GM04504 (cell line): Measurements from ENCODE around the gene NAA50.
A peak's percentile ranks its signal among the peaks of the same experiment; 100 is the strongest.

Source experiments
- DNase-seq: peaks from one replicate; pipeline ENCODE4 v3.0.0-alpha.2; 2012; ENCODE audit warnings: low read depth

NAA50 gene

DNA sequence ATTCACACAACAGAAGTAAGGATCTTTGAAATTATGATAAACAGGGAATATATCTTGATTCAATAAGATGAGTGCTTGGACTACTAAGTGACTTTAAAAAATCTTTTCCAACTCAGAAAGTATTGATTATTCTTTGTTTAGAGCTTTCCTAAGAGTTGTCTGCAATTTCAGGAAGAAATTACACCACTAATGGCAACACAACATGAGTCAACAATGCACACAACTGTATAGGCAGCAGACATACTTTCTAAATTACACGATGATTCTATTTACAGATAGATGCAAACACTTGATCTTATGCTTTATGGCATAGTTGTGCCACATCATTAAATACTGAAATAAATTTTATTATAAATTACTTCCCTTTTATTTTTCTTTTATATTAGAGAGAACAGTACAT lies 4.4 kb downstream of the NAA50 start:
- DNase-seq: no peak

DNA sequence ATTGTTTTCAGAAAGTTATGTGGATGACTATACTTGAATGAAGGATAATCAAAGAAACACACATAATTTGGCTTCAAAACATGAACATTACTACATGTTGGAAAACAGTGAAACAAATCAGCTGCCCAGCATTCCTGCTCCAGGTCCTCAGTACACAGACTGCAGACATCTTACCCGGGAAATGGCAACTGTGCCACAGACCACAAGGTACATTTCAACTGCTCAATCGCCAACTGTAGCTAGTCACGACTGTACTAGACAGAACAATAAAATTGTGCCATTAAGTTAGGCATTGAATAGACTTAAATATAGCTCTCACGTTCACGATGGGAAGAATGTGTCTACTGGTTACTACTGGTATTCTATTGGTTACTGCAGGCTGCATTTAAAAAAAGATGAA lies 5.0 kb downstream of the NAA50 start:
- DNase-seq: no peak

DNA sequence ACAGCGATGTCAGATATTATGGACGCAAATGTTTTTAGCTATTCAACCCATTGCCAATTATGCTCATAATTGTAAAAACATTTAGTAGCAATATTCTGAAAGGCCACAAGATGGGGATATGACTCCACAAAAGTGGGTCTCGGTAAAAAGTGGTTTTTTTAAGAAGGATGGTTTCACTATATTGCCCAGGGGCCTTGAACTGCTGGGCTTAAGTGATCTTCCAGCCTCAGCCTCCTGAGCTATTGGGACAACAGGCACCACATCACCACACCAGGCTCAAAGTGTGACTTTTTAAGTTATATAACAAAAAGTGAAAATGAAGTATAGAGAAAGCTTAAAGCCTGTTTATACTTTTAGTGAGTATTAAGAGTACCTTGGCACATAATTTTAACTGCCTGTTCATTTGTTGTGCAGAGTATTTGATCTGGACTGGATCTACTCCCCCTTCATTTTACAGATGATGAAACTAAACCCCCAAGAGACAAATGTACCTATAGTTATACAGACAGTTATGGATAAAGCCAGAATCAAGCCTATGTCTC lies 9.4 kb downstream of the NAA50 start:
- peak; percentile 29 for DNase-seq

DNA sequence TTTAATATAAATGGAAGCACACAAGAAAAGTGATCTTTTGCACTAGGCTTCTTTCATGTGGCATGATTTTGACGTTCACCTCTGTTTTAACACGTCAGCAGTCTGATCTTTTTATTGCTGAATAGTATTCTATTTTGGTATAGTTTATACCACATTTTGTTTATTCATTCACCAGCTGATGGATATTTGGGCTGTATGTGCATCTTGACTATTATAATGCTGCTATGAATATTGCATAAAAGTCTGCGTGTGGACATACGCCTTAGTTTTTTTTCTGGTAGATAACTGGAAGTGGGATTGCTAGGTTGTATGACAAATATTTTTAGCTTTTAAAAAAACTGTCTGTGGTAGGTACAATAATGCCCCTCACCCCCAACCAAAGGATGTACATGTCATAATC lies 14.4 kb downstream of the NAA50 start:
- no peak for DNase-seq

DNA sequence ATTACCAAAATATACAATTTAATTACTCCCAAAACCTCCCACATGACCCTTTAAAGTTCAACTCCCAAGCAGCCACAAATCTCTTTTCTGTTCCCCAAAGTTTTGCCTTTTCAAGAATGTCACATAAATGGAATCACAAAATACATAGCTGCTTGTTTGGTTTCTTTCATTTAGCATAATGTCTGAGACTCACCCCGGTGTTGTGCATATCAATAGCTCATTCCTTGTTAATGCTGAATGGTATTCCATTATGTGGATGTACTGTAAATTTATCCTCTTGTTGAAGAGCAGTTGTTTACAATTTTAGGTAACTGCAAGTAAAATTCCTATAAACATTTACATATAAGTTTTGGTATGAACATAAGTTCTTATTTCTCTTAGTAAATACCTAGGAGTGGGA lies 15.5 kb downstream of the NAA50 start:
- DNase-seq: no peak

DNA sequence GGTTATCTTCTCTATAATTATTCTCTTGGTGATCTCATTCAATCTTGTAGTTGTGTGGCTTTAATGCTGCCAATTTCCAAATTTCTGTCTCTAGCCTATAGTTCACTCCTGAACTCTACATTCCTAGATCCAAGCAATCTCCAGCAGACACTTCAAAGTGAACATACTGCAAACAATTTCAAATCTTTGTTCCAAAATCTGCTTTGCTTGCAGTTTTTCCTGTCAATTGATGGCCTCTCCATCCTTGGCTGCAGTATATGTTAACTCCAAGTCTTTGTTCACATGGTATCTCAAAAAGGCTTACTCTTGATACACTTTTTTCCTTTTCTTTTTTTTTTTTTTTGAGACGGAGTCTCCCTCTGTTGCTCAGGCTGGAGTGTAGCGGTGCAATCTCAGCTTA lies 17.4 kb downstream of the NAA50 start:
- no peak for DNase-seq

DNA sequence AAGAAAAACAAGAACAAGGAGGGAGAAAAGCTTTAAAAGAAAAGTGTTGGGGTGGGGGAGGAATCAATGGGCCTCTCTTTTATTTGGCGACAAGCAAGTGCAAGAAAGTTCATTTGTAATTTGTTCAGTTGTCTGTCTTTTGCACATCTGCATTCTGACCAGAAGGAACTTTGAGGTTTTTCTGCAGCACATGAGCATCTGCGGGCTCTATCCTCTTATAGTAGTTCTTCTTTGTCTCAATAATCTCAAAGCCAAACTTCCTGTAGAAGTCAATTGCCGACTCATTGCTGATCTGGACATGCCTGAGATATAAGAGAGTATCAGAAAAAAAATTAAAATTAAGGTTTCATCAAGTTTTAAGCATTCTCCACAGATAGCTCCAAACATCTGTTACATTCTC lies 24.4 kb downstream of the NAA50 start:
- no peak for DNase-seq

DNA sequence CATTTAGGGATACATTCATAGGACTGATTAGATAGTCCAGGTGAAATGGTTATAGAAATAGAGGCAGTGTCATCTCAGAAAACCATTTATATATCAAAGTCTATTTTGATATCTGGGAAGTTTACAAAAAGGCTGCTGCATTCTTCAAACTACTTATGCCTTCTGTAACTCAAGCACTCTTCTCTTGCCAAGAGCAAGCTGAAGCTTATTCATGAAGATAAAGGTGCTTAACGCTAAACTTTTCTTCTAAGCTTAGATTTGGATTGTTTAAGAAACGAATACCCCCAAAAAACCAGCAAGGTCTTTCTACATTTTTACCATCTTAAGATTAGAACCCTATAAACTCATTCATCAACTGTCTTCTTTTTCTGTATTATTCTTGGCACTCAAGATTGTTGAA lies 26.3 kb downstream of the NAA50 start:
- DNase-seq: no peak

DNA sequence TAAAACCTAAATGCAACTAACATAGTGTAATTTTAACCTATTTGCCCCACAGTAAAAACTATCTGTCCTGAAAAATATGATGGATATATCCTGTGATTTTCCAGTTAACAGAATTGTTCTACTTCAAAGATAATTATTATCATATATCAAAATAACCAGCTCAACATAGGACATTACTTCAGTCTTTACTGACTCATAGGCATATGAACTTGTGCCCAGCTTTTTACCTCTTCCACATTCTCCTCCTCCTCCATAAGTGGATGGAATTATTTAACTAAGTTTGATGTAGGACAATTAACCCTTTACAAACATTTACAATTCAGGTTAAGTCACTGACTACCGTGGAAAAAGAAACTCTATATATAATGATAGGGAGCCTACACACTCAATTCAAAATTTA lies 26.8 kb downstream of the NAA50 start:
- DNase-seq: no peak

DNA sequence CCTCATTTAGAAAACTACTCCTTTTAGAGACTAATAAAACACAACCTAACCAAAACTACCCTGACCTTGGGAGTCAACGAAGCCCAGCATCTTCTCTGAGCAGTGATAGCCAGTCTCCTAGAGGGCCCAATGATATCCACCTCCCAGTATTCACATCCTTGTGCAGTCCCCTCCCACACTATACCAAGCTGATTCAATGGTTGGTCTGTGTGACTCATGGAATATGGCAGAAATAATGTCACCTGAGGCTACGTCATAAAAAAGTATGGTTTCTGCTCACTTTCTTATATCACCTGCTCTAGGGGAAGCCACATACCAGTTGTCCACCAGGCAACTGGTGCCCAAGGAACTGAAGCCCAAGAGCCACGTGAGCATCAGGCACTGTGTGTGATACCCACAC lies 28.2 kb downstream of the NAA50 start:
- DNase-seq: no peak

DNA sequence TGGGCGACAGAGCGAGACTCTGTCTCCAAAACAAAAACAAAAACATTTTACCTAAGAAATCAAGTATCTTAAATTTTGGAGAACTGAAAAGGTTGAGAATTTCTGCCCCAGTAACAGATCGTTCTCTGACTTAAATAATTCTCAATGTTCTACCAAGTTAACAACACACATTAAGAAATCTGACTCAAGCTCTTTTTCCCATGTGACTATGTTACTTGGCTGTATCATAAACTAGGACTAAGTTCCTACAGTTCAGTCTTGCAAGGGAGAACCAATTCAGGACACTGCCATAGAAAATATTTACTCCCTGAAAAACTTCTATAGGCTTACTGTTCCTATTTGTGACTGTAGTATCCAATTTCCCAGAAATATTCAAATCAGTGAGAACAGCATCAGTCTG lies 28.7 kb downstream of the NAA50 start:
- DNase-seq: no peak

DNA sequence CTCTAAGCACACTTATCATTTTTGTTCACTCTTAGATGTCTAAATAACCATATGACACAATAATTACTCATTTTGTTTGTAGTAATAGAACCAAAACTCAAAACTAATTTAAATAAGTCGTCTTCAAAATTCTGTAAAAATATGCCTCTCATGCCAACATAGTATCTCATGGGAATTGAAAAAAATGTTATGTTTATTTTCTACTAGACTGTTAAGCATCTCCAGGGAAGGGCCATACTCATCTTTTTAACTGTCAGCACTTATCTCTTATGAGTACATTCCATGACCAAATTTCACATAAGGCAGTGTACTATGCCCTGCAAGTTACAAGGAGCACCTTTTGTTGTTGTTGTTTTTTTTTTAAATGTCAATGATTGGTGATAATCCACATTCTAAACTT lies 31.3 kb downstream of the NAA50 start:
- no peak for DNase-seq

DNA sequence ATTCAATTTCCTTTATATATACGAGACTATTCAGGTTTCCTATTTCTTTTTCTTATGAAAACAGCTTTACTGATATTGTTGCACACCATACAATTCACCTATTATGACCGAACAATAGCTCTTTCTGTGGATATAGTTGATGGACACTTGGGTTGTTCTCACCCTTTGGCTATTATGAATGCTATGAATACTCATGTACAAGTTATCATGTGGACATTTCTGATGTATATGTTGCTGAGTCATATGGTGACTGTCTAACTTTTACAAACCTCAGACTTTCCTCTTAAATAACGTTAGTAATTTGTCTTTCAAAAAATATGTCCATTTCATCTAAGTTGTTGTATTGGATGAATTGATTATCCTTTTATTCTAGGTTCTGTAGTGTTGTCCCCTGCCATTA lies 33.9 kb downstream of the NAA50 start:
- DNase-seq: no peak

DNA sequence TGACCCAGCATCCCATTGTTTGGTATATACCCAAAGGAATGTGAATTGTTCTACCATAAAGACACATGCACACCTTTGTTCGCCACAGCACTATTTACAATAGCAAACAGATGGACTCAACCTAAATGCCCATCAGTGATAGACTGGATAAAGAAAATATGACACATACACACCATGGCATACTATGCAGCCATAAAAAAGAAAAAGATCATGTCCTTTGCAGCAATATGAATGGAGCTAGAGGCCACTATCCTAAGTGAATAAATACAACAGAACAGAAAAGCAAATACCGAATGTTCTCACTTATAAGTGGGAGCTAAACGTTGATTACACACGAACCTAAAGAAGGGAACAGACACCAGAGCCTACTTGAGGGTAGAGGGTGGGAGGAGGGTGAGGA lies 38.2 kb downstream of the NAA50 start:
- no peak for DNase-seq

DNA sequence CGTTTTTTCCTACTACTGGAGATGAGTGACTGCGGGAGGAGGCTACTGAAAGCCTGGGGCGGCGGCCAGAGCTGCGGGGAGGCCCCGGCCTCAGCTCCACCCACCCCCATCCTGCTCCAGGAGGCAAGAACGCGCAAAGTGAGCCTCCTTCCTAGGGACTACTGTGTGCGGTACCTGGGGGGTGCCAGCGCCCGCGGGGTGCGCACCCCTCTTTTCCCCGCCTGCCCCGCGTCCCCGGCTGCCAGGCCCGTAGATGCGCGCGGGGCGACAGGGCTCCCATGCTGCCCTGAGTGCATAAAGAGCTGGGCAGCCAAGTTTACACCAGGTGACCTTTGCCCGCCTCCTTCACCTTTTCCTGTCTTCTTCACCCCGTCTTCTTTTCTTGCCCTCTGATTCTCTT lies 47.1 kb downstream of the NAA50 start:
- DNase-seq: no peak

DNA sequence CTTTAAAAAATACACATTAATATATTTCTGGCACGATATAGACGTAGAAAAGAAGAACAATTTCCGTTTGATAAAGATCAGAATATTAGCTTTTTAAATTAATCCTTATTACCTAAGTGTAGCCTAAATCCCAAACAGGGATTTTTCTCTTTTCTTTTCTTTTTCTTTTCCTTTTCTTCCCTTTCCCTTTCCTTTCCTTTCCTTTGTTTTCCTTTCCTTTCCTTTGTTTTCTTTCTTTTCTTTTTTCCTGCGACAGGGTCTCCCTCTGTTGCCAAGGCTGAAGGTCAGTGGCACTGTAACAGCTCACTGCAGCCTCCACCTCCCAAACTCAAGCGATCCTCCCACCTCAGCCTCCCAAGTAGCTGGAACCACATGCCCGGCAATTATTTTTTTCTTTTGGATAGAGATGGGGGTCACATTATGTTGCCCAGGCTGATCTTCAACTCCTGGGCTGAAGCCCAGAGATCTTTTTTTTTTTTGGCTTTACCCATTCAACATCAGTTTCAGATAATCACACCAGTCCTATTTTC lies 47.8 kb downstream of the NAA50 start:
- DNase-seq: no peak

DNA sequence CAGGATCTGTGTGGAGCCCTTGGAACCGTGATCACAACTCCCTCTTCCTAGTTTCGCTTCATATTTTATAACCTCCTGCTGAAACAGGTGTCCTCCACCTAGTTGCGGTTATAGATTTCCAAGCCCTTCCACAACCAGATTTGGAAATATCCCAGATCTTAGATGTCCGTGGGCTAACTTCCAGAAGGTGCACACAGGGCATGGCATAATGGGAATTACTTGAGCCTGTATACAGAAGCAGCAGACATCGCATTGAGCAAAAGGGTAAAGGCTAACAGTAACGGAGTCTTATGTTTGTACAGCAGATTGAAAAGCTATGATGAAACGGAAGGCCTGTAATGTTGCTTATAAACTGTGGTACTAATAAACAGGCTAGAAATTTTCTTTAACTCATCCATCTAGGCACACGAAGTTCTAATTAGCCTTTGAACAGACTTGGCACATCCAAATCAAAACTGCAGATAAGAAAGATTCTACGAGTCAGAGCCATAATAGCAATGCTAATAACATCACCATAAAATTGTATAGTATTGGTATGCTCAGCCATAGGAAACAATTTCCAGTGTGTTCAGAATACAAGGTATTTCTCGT lies 48.5 kb downstream of the NAA50 start:
- DNase-seq: no peak

DNA sequence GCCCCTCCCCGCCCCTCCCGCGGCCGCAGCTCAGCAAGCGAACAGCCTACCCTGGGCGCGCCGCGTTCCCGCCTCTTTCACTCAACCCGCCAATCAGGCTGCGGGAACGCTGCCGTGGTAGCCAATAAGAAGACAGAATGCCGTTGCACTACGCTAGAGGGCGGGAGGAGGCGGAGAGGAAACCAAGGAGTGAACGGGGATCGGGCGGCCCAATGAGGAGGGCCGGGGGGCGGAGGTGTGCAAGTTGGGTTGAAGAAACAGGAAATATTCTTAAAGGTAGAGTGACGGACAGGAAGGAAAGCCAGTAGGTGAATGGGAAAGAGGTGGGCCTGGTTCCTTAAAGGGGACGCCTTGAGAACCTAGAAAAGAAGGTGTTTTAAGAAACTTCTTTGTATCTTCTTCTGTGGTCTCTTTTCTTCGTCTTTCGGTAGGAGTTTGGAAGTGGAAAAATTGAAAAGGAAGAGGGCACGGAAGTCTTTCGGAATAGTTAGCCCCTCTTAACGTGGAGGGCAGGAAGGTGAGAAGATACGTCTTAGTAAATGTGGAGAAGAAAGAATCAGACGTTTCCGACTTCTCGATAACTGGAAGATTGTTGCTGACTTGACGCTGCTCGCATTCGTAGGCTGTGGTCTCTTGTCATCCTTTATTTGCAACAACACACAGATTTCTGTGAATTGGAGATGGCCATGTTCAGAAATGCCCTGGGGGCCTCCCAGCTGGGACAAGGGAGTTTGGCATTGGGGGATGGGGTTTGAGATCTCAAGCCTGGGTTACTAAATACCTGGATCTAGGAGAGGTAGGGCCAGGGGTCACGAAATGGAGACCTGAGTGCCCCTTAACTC lies 49.2 kb downstream of the NAA50 start:
- DNase-seq: peak; percentile 98

DNA sequence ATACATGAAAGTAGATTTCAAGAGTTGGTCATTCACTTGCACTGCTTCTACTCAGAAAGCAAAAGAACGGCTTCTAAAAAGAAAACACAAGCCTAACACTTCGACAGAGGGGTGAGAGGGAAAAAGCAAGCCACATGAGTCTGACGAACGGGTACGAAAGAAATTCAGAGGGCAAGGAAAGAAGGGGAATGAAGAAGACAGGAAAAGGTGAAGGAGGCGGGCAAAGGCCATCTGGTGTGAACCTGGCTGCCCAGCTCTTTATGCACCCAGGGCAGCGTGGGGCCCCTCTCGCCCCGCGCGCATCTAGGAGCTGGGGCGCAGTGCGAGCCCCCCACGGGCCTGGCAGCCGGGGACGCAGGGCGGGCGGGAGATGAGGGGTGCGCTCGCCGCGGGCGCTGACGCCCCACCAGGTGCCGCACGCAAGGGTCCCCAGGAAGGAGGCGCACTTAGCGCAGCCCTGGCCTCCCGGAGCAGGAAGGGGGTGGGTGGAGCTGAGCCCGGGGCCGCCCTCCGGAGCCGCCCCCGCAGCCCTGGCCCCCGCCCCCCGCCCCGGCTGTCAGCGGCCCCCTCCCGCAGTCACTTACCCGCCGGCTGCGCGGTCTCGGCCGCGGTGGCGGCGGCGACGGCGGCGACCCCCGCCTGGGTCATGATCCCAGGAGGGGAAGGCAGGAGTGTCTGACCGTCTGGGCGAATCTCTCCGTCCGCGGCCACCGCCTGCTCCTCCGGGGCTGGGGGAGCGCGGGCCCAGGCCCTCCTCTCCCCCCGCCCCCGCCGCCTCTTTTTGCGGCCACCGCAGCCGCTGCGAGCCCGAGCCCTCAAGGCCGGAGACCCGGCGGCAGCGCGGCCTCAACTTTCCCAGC lies 50.0 kb downstream of the NAA50 start, which contains the start of gene USF3:
Gene USF3 (minus strand): TSS at position 857 of the 860 bp plus-strand sequence. CDS start 21,764 bp downstream, outside the sequence.
- no peak for DNase-seq

DNA sequence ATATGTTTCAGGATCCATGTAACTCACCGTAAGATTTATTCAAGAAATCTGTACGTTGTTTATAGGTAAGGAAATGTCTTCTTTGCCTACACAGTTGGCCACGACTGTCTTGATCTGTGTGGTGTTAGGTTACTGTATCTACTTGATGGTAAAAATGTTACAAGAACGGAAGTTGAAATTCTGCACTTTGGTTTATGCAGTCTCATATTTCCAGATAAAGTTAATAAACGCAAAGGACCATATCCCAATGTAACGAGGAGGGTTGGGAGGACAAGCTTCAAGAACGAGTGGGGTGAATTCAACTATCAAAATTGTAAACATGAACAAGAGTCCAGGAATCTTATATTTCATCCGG lies 50.6 kb downstream of the NAA50 start:
- no peak for DNase-seq

DNA sequence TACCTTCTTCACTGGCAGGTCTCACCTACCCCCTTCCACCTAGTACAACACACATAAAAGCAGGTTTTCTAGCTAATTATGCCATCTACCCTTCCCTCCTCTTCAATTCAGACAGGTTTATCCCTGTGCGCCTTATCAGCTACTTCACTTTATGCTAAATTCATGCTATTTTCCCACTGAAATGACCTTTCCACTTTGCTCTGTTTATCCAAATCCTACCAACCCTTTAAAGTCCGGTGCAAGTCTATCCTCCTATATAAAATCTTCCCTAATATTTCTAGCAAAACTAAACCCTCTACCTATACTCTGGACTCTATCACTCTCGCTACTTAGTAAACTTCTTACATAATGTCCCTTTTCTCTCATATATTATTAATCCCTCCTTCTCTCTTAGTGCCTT lies 55.6 kb downstream of the NAA50 start:
- no peak for DNase-seq

DNA sequence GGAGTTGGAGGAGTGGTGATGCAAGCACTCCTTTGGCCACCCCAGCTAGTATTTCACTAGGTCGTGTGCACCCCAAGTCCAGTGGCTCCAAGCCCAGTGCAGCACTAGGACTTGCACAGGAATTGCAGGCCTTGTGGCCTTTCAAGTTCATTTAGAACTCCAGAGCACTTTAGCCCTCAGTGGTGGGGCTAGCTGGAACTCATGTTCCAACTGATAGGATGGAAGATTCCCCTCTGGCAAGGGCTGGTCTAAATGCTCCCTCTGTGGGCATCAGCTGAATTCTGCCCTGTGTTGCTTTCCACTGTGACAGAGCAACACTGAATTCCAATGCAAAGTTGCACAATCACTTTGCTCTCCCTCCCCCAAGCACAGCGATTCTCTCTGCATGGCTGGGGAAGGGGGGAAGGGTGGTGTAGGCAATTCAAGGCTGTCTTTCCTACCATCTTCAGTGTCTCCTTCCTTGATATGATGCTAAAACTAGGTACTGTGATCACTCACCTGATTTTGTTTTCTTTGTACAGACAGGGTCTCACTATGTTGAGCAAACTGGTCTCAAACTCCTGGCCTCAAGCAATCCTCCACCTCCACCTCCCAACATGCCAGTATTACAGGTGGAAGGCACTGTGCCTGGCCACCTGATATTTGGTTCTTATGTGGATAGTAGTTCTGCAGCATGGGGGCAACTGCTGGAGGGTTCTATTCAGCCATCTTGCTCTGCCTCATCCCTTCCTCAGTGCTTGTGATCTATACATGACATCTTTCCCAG lies 59.9 kb downstream of the NAA50 start:
- peak; percentile 25 for DNase-seq
